Cardiac septum (tissue), 1 donor: ENCODE results near the gene EDAR. TPM values are rescaled to one million over a fixed set of nuclear protein-coding genes. Genes with fewer than 3 reads are reported as not detected.

Experiments
- DNase-seq: peaks from one replicate; pipeline ENCODE4 v3.0.0-alpha.2; 2020; ENCODE audit warnings: low spot score
- intact Hi-C: fragments of 100-400 bp; cut with DNase I; formaldehyde crosslinking; loops from one replicate; pipeline ENCODE4 v1.14.0; 2022
- total RNA-seq: library from RNA; stranded (reverse); fragmentation: NEBNext Ultra II Directional; extraction: Animal tissue kit (Norgen Biotek cat#: 25700); gene quantifications from one replicate; pipeline ENCODE4 v1.2.1, GENCODE V29; 2021
- donor health status: DM: no; HTN: no; CAD: no.

EDAR gene
- total RNA-seq, 1 donor from 2014 or later = not detected

DNA sequence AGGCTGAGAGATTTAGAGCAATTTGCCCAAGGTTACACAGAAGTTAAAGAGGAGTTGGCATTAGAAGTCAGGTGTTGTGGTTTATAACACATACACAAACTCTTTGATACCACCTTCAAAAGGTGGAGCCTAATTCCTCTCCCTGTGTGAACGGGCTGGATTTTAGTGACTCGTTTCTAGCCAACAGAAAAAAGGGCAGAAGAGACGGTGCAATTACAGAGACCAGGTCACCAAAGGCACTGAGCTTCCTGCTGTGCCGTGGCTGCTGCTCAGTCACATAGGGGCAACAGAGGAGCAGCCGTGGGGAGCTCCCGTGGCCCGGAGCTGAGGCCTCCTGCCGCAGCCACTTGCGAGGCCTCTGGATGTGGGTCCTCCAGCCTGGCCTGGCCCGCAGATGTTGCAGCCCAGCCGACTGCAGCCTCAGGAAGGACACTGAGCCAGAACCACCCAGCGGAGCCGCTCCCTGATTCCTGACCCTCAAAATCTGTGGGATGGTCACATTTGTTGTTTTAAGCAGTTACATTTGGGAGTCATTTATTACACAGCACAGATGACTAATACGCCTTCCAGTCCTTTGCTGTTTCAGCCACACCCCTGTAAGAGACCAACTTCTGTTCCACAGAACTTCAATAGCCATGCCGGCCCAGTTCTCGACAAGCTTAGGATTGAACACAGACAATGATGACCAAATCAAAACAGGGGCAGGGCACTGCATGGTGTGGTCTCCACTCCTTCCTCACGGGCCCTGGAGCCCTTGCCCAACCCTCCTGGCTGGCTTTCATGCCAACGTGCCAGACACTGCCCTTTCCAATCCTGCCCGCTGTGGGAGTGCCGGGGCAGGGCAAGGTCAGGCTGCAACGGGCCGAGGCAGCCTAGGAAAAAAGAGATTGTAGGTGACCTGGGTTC is 17.1 kb downstream of the EDAR start:
- no peak for DNase-seq

DNA sequence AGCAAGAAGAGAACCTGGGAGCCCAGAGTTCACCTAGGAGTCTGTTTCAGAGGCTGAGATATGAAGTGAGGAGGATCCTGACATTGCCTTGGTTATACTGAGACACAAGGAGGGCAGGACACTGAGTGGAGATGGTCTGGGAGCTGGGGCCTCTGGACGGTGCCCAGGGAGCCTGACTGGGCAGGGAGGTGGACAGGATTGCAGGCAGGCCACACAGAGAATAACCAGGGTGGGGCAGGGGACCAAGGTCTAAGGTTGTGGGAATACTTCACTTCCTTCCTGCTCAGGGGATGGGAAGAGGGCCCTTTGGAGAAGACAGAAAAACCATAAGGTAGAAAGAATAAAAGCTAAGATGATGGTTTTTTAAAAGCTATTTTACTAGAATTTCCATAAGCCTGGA is 18.7 kb downstream of the EDAR start:
- DNase-seq = no peak
- intact Hi-C loops = no loop called here

More for the DNA sequence above, 17.1 kb downstream of the EDAR start:
- intact Hi-C loops = no loop called here

DNA sequence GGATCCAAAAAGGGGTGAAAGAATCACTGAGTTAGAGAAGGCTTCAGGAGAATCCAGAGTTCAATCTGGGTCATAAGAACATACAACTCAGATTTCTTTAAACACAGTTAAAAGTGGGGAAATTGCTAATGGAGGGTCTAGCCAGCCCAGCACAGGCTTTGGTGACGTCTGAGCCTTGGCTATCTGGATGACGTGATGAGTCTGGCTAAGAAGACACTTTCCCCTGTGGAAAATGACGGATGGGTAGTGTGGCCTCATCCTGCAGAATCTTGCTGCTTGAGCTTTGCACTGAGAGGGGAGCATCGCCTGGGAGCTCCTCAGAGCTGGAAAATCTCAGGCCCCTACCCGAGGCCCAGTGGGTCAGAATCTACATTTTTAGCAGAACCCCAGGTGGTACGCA is 19.2 kb downstream of the EDAR start:
- intact Hi-C loops = no loop called here
- DNase-seq = no peak

DNA sequence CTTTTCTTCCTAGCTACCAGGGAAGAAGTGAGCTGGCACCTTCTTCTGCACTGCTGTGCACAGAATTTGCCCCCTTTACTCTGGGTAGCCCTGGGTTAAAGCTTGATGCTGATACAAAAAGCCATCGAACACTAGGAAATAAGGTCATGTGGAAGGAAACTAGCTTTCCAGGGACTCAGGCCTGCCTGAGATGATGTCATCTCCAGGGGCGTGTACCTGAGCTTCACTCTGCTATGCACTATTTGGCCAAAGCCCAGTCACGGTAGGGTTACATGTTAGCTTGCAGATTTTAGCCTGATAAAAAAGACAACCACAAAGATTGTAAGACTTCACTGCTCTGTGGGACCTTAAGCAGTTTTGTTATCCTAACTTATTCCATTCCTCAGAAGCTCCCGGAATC is 20.4 kb downstream of the EDAR start:
- no peak for DNase-seq
- intact Hi-C loops = no loop called here

DNA sequence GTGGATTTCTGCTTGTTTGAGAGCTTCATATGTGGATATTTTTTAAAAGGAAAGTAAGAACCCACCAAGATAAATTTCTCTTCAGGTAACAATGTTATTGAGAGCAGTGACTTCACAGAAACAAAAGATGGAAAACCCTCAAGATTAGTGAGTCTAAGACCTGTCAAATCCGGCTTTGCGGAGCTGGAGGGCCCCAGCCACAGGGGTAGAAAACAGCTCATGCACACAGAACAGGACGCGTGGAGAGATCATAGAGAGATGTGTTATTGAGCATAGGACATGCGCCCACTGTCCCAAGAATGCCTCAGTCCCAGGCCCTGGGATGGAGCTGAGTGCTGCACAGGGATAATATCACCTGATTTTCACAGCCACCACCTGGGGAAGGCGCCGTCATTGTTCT is 21.3 kb downstream of the EDAR start:
- DNase-seq = no peak
- intact Hi-C loops = no loop called here

DNA sequence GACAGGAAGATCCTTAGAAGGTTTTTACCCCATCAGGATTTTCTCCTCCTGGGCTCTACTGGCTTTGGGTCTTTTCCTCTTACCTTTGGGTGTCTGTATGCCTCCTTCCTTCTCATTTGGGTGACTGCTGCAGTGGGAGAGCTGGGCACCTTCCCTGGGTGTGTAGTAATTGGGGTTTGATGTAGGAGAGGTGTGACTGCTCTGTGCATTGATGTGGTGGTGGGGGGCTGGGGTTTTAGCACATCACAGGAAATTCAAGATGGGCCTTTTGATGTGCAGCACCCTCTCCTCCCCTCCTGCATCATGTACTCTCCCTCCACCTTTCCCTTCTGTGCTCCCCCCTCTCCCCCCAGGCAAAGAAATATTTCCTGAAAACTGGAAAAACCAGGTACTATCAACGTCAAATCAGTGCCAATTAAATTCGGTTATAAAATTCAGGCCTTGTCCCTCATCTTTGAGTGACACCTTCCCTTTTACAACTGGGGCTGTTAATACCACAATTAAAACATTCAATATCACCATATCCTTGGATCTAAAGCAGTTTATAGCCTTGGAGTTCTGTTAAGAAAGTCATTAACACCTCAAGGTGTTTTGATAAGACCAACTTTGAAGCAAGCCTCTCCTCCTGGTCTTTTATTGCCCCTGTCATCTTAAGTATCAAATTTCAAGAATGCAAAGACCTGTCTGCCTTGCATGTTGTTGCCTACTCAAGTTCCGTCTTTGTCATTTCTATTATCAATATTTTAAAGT is 23.3 kb downstream of the EDAR start:
- DNase-seq = no peak
- intact Hi-C loops = no loop called here

DNA sequence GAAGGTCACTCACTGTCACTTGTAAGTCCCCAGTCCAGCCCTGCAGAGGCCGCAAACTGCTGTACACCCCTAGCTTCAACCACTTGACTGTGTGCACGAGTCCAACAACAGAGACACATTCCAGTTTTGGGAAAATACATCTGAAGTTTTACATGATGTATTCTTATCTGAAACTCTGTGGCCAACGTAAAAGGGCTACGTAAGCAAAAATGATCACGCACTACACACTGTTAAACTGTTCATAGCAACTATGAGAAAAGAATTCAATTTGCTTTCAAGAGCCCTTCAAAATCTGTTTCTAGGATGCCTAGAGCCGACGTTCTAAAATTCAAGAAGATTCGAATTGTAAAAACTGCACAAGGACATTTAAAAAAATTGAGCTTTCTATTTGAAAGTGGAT is 26.0 kb downstream of the EDAR start:
- intact Hi-C loops = no loop called here
- DNase-seq = no peak

DNA sequence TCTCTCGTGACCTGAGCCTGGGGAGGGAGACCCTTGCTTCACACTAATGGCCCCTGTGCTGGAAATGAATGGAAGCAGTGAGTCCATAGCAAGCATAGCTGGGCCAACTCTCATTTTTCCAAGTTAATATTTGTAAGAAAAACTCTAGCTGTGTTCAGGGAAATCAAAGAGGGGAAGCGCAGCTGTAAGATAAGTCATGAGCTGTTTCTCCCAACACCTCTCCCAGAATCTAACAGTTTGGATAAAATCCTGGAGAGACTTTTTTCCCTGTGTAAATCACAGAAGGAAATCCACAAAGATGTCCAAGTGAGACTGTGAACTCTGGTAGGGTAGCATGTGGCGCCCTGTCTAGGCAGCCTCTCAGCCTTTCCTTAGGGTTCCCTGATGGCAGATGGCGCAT is 27.2 kb downstream of the EDAR start:
- DNase-seq = no peak
- intact Hi-C loops = no loop called here

DNA sequence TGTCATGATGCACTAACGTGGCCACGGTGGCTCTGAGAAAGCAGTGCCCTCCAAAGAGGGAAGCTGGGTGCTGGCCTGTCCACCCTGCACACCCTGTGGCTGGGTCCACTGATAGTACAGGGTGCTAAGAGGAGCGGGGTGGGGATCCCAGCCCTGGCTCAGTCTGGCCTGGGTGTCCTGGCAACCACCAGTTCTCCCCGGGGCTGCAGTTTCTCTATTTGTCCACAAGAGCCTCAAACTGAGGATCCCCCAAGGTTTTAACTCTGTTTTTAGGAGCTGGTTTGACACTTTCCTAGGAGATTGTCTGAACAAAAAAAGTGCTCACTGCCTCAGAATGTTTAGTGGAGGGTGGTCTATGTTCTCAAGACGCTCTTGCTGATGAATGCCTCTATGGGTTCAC is 29.0 kb downstream of the EDAR start:
- intact Hi-C loops = no loop called here
- no peak for DNase-seq

DNA sequence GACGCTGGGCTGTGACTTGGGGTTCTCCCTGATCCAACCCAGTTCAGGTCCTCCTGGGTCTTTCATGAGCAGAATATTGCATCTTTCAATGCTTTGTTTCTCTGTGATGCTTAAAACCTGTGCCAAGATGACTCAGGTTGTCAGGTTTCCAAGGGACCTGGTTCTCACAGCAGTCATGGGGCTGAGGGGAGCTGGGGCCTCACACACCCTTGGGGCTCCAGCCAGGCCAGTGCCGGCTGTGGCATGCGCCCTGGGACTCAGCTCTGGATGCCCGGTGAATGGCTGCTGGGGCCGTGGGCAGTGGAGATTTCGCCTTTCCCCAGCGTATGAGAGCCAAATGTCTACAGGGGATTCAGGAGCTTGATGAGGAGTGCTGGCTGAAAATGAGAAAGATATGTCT is 29.6 kb downstream of the EDAR start:
- no peak for DNase-seq
- intact Hi-C loops = no loop called here

DNA sequence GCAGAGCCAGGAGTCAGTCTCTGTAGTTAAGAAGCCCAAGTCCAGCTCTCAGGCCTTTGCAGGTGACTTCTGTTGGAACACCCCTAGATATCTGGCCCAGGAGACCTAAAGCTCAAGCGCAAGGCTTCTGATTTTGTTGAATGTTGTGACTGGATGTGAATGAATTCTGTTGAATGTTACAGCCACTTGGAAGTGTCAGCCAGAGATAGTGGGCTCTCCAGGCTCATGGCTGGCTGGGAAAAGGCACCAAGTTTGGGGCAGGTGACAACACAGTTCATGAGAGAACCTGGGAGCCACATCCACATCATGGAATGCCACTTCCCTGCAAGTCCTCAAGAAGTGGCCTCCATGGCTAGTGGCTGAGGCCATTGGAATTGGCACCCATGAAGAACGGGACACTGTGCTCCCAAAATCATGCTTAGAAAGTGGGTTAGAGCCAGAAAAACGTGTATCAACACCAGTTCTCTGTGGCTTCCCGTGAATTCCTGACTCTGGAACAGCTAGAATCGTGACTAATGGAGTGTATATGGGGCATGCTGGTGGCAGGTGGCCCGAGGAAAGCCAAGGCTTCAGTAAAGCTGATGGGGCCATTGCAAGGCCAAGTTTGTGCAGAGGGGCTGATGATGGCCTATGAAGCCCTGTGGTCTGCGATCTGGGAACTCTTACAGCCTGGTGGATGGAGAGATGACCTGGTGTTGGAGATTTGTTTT is 30.2 kb downstream of the EDAR start:
- no peak for DNase-seq
- intact Hi-C loops = no loop called here

DNA sequence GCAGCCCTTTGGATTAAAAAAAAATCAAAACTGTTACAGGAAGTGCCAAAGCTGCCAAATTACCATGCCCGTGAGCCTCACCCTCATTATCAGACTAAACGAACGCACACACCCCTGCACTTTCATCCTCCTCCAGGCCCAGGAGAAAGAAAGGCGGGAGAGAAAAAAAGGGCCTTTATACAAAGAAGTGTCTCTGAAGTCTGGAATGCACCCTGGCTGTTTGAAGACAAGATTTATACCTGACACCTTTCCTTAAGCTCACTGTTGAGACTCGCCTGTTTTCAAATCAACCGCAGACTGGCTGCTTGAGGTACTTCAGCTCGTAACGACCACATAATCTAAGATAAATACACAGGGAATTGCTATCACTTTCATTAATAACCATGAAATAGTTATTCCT is 31.0 kb downstream of the EDAR start:
- DNase-seq = no peak
- intact Hi-C loops = no loop called here

DNA sequence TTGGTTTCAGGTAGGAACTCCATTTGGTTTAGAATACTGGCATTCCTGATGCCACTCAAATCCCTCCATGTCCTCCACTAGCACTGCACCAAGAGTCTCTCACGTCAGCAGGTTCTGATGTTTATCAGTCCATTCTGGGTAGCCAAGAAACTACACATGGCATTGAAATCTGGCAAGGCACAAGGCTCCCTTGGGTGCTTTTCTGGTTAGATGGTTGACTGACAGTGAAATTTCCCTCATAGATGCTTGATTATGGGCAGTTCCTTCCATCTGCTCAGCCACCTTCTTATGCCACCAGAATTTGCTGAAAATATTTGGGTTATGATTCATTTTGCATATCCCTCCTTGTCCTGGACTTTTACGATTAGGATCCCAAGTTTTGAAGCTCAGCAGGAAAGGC is 32.6 kb downstream of the EDAR start:
- intact Hi-C loops = no loop called here
- DNase-seq = no peak

DNA sequence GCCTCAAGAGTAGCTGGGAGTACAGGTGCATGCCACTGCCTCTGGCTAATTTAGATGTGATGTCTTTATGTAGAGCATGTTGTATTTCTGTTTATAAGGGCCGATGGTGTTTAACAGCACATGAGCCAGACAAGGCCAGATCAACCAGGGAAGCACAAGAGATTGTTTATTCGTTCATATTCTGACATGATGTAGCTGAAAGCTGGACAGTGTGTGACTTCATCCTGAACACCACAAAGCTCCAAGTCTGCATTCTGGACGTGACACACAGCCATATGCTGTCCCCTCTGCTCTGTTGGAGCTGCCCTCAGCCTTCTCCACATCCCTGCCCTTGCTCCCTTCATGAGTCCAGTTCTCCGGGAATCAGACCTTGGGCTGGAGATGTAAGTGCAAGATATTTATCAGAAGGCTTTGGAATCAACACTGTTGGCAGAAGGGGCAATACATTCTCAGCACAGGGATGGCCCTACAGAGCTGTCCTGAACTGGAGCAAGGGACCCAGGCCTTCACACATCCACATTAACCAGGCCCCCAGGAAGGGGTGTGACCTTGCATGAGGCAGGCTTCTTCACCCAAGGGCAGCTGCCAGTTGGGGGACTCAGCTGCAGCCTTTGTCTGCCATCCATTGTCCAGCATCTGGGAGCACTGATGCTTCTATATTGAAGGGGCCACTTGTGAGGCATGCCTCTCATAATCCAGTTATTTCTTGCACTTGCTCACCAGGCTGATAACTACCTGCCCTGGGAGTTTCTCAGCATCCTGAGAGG is 38.5 kb downstream of the EDAR start:
- no peak for DNase-seq
- intact Hi-C loops = no loop called here

DNA sequence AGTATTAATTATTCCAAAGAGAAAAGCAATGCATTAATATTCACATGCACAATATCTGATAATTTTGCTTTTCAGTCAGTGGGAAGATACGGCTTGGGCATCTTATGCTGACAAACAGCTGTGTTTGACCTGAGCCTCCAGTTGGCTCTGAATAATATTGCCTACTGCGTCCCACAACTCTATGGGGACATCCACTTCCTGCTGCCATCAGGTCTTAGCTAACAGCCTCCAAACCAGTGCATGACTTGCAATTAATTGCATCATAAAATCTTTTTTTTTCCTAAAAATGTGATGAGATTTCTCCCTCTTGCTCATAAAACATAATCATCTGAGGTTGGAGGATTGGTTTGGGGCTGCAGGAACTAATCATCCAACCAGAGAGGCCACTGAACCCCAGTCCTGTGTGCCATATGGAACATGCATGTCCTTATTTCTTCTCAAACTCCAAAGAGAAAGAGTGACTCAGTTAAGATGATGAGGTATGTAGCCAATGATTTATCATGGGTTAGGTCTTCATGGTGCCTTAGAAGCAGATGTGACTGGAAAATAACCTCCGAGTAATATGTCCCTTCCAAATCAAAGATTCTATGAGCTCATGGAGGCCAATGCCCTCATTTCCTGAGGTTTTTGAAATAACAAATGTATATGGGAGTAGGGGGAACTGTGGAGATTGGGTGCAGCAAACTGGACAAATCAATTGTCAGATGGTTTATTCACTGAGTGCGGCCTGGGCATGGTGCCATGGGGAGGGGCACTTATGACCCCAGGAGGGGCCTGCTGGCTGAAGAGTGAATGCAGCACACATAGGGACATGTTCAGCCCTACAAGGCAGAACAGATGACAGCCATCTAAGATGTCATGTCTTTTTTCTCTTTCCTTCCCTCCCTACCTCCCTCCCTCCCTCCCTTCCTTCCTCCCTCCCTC is 39.4 kb downstream of the EDAR start:
- intact Hi-C loops = no loop called here
- no peak for DNase-seq

DNA sequence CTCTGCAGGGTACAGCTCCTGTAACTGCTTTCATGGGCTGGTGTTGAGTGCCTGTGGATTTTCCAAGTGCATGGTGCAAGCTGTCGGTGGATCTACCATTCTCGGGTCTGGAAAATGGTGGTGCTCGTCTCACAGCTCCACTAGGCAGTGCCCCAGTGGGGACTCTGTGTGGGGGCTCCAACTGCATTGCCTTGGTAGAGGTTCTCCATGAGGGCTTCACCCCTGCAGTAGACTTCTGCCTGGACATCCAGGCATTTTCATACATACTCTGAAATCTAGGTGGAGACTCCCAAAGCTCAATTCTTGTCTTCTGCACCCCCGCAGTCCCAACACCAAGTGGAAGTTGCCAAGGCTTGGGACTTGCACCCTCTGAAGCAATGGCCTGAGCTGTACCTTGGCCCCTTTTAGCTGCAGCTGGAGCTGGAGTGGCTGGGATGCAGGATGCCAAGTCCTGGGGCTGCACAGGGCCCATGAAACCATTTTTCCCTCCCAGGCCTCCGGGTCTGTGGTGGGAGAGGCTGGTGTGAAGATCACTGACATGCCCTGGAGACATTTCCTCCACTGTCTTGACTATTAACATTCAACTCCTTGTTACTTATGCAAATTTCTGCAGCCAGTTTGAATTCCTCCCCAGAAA is 41.6 kb downstream of the EDAR start:
- no peak for DNase-seq
- intact Hi-C loops = no loop called here

DNA sequence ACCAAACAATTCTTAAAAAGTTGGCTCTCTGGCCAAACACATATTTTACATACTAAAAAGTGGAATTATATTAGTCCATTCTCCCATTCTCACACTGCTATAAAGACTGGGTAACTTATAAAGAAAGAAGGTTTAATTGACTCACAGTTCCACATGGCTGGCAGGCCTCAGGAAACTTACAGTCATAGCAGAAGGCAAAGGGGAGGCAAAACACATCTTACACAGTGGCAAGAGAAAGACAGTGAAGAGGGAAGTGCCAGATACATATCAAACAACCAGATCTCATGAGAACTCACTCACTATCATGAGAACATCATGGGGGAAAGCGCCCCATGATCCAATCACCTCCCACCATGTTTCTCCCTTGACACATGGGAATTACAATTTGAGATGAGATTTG is 42.6 kb downstream of the EDAR start:
- intact Hi-C loops = no loop called here
- no peak for DNase-seq

DNA sequence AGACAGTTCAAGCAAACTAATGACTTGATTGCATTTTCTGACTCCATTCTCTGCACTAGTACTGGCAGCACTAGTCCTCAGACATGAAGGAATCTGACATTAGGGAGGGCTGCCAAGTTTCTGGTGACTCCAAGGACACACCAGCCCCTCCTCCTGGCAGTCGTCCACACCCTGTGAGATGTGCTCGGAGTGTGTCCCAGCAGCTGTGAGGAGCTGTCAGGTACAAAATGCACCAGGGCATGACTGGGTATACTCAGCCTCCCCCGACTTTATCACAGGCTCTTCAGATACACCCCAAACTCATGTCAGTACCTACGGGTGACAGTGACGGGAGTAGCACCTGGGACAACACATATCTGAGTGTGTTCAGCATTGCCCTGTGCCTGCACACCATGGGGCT is 43.1 kb downstream of the EDAR start:
- no peak for DNase-seq
- intact Hi-C loops = no loop called here
